Peyer's patch (tissue), 4 donors: Measurements from ENCODE around the gene GABRD. TPM values are rescaled to one million over a fixed set of nuclear protein-coding genes. Genes with fewer than 3 reads are reported as not detected.
A peak's percentile ranks its signal among the peaks of the same experiment; 100 is the strongest.

Source experiments
- DNase-seq, 3 donors: peaks; one replicate each; pipeline ENCODE4 v3.0.0-alpha.2; 2017 to 2019
- H3K27ac ChIP-seq, 4 donors: fragments of 200-600 bp; sonication (generic); one replicate each; pipeline ENCODE4 v1.5.1; 2016 to 2019
- H3K27me3 ChIP-seq, 2 donors: fragments of 200-600 bp; sonication (generic); one replicate each; pipeline ENCODE4 v1.5.1; 2019
- H3K36me3 ChIP-seq, 3 donors: fragments of 200-600 bp; sonication (generic); one replicate each; pipeline ENCODE4 v1.5.1; 2016 to 2019
- H3K4me1 ChIP-seq, 4 donors: fragments of 200-600 bp; sonication (generic); one replicate each; pipeline ENCODE4 v1.5.1; 2016 to 2019
- H3K4me3 ChIP-seq, 4 donors: fragments of 200-600 bp; sonication (generic); 1 replicate in 3 of 4; 2 replicates in 1 of 4; pipeline ENCODE4 v1.5.1; 2016 to 2019; ENCODE audit warnings: mild to moderate bottlenecking in 1 of 4
- H3K9me3 ChIP-seq, 4 donors: fragments of 200-600 bp; sonication (generic); one replicate each; pipeline ENCODE4 v1.5.1; 2016 to 2019; ENCODE audit warnings: mild to moderate bottlenecking in 1 of 4
- POLR2A ChIP-seq, 2 donors: fragments of 450-650 bp; IDR thresholded peaks; one replicate each; pipeline ENCODE4 v1.5.1; 2017; ENCODE audit warnings: antibody characterized with exemption in 2 of 2, mild to moderate bottlenecking in 2 of 2, moderate library complexity in 2 of 2
- total RNA-seq, 4 donors: library from RNA; depleted of rRNA; stranded (reverse); fragments of >200 nt; gene quantifications; one replicate each; pipeline ENCODE4 v1.1.0, GENCODE V29; 2016
- TF ChIP-seq, protein P1 (sequence below), 6 experiments: fragments of 450-650 bp in 4 of 6; fragments of 200-600 bp in 2 of 6; sonication (generic) in 1 of 6; IDR thresholded peaks; one replicate each; pipeline ENCODE4 v1.5.1; 2017 to 2019; ENCODE audit warnings: antibody characterized with exemption in 6 of 6, mild to moderate bottlenecking in 3 of 6, moderate library complexity in 1 of 6

The GABRD gene
- total RNA-seq, 4 donors from 2014 or later, result not detected

DNA sequence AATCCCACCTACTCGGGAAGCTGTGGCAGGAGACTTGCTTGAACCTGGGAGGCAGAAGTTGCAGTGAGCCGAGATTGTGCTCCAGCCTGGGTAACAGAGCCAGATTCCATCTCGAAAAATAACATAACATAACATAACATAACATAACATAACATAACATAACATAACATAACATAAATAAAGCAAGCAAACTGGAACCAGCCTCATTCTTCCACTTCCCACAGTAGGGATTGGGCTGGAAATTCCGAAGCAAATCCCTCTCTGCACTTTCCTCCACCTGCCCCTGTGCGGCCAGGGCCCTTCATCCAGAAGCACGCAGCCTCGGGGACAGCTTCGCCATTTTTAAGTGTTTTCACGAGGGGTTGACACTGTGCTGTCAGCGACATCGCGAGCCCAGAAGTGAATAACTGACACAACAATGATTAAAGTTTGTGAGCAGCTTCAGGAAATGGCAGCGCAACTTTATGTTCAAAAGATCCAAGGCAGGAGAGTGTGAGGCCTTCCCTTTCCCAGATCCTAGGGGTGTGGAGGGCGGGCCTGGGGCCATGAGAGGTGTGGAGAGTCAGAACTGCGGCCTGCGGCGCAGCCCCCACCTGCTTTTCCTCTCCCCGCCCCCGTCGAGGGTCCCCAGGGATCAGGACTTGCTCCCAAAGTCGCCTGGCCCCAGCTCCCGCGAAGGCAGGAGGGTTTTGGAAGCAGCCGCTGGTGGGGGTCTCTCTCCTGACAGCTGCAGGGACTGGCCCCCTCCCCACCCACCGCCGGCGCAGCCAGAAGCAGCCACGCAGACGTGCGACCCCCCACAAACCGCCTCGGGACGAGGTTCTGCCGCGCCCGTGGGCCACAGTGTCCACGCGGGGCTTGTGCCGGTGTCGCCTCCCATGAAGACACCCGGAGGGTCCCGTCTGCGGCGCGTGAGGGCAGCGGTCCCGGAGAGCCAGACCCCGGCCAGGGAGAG, 651 bp upstream of the GABRD start:
- DNase-seq, result no peak
- Histone ChIP-seq H3K27ac (no peak overlapping the region), H3K4me1 (peaks cover 0 to 8% (median 3%) of the 10 kb centered on the region in 4 donors), H3K4me3 (no peak overlapping the region), H3K9me3 (peaks cover 0 to 3% (median 0%) of the 10 kb centered on the region in 4 donors), H3K36me3 (no peaks in the 10 kb centered on the region), H3K27me3 (peaks cover 0 to 29% of the 10 kb centered on the region in 2 donors)
- TF ChIP-seq, protein P1, sequence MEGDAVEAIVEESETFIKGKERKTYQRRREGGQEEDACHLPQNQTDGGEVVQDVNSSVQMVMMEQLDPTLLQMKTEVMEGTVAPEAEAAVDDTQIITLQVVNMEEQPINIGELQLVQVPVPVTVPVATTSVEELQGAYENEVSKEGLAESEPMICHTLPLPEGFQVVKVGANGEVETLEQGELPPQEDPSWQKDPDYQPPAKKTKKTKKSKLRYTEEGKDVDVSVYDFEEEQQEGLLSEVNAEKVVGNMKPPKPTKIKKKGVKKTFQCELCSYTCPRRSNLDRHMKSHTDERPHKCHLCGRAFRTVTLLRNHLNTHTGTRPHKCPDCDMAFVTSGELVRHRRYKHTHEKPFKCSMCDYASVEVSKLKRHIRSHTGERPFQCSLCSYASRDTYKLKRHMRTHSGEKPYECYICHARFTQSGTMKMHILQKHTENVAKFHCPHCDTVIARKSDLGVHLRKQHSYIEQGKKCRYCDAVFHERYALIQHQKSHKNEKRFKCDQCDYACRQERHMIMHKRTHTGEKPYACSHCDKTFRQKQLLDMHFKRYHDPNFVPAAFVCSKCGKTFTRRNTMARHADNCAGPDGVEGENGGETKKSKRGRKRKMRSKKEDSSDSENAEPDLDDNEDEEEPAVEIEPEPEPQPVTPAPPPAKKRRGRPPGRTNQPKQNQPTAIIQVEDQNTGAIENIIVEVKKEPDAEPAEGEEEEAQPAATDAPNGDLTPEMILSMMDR (IDR thresholded peaks at IDR 0.05), result no peak
- no peak for TF ChIP-seq POLR2A (IDR thresholded peaks at IDR 0.05)

DNA sequence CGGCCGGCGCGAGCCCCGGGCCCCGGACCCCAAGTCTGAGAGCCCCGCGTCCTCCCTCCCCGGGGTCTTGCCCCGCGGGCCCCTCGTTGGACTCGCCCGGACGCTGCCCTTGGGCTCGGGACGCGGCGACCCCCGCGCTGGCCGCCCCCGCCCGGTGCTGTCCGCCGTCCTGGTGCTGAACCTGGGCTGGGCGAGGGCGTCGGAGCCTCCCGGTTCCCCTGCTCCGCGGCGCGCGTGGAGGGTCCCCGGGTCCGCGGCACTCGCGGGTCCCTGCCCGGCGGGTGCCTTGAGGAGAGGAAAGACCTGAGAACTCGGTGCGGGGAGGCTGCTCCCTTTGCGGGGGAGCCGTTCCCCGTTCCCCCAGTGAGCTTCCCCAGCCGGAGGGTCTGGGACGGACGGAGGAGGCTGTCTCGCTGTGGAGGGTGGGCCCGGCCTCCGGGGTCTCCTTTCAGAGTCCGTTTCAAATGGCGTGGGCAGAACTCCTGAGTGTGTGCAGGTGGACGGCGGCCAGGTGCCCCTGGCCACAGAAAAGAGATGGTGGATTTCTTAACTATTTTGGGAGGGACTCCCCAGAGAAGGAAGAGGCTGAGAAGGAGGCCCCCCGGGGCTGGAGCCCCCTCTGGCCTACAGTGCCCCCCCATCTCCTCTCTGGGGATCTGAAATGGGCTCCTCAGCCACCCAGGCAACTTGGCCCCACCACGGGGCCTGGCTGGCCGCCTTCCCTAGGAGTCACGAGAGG, 595 bp downstream of the GABRD start:
- TF ChIP-seq POLR2A (IDR thresholded peaks at IDR 0.05), result no peak
- TF ChIP-seq, protein P1 (IDR thresholded peaks at IDR 0.05), result no peak
- H3K4me3 ChIP-seq, result peak overlapping the region in 3 of 4 donors; percentile 18 to 46 (median 27)
- peaks cover 0 to 3% (median 0%) of the 10 kb centered on the region in 4 donors for H3K9me3 ChIP-seq
- H3K27ac ChIP-seq, result no peak overlapping the region
- H3K4me1 ChIP-seq, result peaks cover 0 to 8% (median 3%) of the 10 kb centered on the region in 4 donors
- H3K36me3 ChIP-seq, result no peaks in the 10 kb centered on the region
- no peak for DNase-seq
- H3K27me3 ChIP-seq, result peaks cover 0 to 29% of the 10 kb centered on the region in 2 donors

GRCh38 chr1:2020310-2020655, 1.1 kb downstream of the GABRD start:
- H3K27ac ChIP-seq, result no peak overlapping the region
- peaks cover 0 to 10% (median 3%) of the 10 kb centered on the region in 4 donors for H3K4me1 ChIP-seq
- H3K4me3 ChIP-seq, result no peak overlapping the region
- no peak for DNase-seq
- H3K27me3 ChIP-seq, result peaks cover 0 to 29% of the 10 kb centered on the region in 2 donors
- no peak for TF ChIP-seq POLR2A (IDR thresholded peaks at IDR 0.05)
- TF ChIP-seq, protein P1 (IDR thresholded peaks at IDR 0.05), result no peak
- H3K36me3 ChIP-seq, result no peaks in the 10 kb centered on the region
- peaks cover 0 to 3% (median 0%) of the 10 kb centered on the region in 4 donors for H3K9me3 ChIP-seq

DNA sequence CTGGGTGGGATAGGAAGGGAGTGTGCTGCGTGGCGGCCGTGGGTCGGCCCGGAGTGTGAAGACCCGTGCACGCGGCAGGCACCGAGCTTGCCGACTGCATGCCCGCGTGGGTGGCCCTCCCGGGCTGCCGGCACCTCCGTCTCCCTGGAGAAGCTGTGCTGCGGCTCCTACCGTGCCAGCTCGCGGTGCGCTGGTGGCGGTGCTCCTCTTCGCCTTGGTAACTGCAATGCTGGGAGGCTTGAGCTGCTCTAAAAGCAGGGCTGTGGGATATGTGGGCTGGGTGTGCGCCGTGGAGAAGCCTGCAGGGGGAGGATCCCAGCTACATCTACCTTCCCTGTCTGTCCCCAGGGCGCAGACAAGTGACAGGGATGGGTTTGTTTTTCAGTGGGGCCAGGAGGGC, 2.4 kb downstream of the GABRD start:
- Histone ChIP-seq H3K27me3 (peaks cover 0 to 29% of the 10 kb centered on the region in 2 donors), H3K27ac (no peak overlapping the region), H3K4me1 (peaks cover 0 to 21% (median 3%) of the 10 kb centered on the region in 4 donors), H3K36me3 (no peaks in the 10 kb centered on the region), H3K9me3 (peaks cover 0 to 3% (median 0%) of the 10 kb centered on the region in 4 donors), H3K4me3 (no peak overlapping the region)
- TF ChIP-seq, protein P1 (IDR thresholded peaks at IDR 0.05), result no peak
- no peak for TF ChIP-seq POLR2A (IDR thresholded peaks at IDR 0.05)
- DNase-seq, result no peak

GRCh38 chr1:2022063-2022770, 3.1 kb downstream of the GABRD start:
- TF ChIP-seq POLR2A (IDR thresholded peaks at IDR 0.05), result no peak
- TF ChIP-seq, protein P1 (IDR thresholded peaks at IDR 0.05), result no peak
- H3K27ac ChIP-seq, result no peak overlapping the region
- H3K9me3 ChIP-seq, result peaks cover 0 to 3% (median 0%) of the 10 kb centered on the region in 4 donors
- no peaks in the 10 kb centered on the region for H3K36me3 ChIP-seq
- no peak overlapping the region for H3K4me3 ChIP-seq
- H3K4me1 ChIP-seq, result peaks cover 0 to 21% (median 3%) of the 10 kb centered on the region in 4 donors
- DNase-seq, result no peak
- peaks cover 0 to 29% of the 10 kb centered on the region in 2 donors for H3K27me3 ChIP-seq
